ENCODE results near the gene CAMK2N2. TPM values are rescaled to one million over a fixed set of nuclear protein-coding genes. Genes with fewer than 3 reads are reported as not detected.

Gene CAMK2N2
- total RNA-seq, 1 donor from 2014 or later, result 0.16 TPM

DNA sequence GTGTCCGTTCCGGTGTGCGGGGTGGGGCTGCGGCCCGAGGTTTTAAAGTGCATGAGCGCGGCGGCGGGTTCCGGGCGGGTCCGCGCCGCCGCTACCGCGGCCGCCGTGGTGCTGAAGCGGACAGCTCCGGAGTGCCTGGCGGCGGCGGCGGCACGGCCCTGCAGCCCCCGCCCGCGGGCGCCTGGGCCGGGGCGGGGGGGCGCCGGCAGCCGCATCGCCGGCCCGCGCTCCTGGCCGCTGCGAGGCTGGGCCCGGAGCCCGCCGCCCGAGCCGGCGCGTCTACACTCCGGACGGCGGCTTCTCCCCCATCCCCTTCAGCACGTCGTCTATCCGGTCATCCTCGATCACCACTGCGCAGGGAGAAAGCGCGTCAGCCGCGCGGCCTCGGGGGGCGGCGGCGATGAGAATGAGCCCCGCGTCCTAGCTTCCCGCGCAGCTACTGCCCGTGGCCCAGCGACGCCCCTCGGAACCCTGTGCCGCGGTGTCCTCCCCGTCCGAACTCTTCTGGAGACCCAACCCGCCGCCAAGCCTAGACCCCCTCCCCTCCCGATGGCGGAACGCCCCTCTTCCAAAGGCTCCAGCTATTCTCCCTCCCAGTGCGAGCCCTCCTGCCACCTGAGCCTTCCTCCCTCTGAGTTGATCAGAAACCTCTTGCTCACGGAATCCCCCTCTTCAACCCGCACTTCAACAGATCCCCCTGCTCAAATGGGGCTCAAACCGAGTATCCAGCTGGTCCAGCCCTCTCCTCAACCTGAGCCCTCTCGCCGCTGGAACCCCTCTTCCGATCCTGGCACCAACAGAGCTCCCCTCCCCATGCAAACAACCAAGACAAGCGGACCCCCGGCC lies 1.3 kb downstream of the CAMK2N2 start:
- TF ChIP-seq, protein P1, sequence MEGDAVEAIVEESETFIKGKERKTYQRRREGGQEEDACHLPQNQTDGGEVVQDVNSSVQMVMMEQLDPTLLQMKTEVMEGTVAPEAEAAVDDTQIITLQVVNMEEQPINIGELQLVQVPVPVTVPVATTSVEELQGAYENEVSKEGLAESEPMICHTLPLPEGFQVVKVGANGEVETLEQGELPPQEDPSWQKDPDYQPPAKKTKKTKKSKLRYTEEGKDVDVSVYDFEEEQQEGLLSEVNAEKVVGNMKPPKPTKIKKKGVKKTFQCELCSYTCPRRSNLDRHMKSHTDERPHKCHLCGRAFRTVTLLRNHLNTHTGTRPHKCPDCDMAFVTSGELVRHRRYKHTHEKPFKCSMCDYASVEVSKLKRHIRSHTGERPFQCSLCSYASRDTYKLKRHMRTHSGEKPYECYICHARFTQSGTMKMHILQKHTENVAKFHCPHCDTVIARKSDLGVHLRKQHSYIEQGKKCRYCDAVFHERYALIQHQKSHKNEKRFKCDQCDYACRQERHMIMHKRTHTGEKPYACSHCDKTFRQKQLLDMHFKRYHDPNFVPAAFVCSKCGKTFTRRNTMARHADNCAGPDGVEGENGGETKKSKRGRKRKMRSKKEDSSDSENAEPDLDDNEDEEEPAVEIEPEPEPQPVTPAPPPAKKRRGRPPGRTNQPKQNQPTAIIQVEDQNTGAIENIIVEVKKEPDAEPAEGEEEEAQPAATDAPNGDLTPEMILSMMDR (IDR thresholded peaks at IDR 0.05; ENCODE audit: unreplicated experiment), result no peak

DNA sequence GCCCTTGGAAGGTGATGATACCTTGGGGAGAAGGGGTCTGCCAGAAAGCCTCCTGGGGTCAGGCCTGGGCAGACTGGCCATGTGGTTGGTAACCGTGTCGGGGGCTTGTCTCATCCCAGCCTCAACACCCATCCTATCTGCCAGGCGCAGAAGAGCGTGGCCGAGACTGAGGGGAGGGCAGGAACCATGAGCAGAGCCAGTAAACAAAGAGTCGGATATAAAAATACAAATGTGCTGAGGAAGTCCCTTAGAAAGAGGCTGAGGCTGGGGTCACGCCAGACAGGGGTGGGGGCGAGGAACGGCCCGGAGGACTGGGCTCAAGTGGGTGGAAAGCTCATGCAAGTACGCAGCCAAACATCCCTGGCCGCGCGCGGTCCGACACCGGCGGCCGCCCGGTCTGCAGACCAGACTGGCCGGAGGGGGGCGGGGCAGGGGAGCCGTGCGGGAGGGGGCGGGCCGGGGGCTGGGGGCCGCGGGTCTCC lies 1.9 kb downstream of the CAMK2N2 start:
- no peaks in the 10 kb centered on the region for H3K9me3 Mint-ChIP-seq

More for the DNA sequence above, 1.3 kb downstream of the CAMK2N2 start:
- Mint-ChIP-seq H3K27me3 (ENCODE audit: low read depth) (peaks cover 76% of the 10 kb centered on the region), H3K36me3 (peaks cover 14% of the 10 kb centered on the region), H3K9me3 (no peaks in the 10 kb centered on the region), H3K4me1 (peaks cover 15% of the 10 kb centered on the region), H3K27ac (no peak overlapping the region), H3K4me3 (peak overlapping the region; percentile 65)
- peak; percentile 57 to 68 for DNase-seq (ENCODE audit: low spot score in 2 of 2, unreplicated experiment in 2 of 2)

DNA sequence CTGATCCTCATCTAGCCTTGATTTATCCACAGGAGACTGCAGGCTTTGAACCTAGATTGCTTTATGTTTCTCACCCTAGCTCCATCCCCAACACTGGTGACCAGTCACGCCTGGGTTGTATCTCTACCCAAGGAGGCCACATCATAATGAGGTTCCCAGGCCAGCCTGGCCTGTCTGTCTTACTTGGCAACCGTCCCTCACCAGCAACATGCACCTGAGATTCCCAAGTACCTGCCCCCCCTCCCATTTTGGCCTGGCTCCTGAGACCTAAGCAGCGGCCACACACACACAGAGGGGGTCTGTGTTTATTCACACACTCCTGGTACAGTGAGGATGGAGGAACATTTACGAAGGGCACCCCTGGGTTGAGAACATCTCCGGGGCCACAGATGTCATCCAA lies 2.4 kb downstream of the CAMK2N2 start:
- peak overlapping the region; percentile 43 for H3K4me3 Mint-ChIP-seq
- H3K9me3 Mint-ChIP-seq, result no peaks in the 10 kb centered on the region
- H3K27me3 Mint-ChIP-seq (ENCODE audit: low read depth), result peaks cover 64% of the 10 kb centered on the region
- no peak for DNase-seq (ENCODE audit: low spot score in 2 of 2, unreplicated experiment in 2 of 2)
- no peak overlapping the region for H3K27ac Mint-ChIP-seq
- TF ChIP-seq, protein P1 (IDR thresholded peaks at IDR 0.05; ENCODE audit: unreplicated experiment), result no peak
- peaks cover 15% of the 10 kb centered on the region for H3K4me1 Mint-ChIP-seq
- H3K36me3 Mint-ChIP-seq, result peaks cover 14% of the 10 kb centered on the region

More for the DNA sequence above, 1.9 kb downstream of the CAMK2N2 start:
- H3K27ac Mint-ChIP-seq, result no peak overlapping the region
- H3K27me3 Mint-ChIP-seq (ENCODE audit: low read depth), result peaks cover 69% of the 10 kb centered on the region
- no peak for DNase-seq (ENCODE audit: low spot score in 2 of 2, unreplicated experiment in 2 of 2)
- peak overlapping the region; percentile 43 for H3K4me3 Mint-ChIP-seq
- H3K36me3 Mint-ChIP-seq, result peaks cover 14% of the 10 kb centered on the region
- TF ChIP-seq, protein P1 (IDR thresholded peaks at IDR 0.05; ENCODE audit: unreplicated experiment), result no peak
- peaks cover 15% of the 10 kb centered on the region for H3K4me1 Mint-ChIP-seq

DNA sequence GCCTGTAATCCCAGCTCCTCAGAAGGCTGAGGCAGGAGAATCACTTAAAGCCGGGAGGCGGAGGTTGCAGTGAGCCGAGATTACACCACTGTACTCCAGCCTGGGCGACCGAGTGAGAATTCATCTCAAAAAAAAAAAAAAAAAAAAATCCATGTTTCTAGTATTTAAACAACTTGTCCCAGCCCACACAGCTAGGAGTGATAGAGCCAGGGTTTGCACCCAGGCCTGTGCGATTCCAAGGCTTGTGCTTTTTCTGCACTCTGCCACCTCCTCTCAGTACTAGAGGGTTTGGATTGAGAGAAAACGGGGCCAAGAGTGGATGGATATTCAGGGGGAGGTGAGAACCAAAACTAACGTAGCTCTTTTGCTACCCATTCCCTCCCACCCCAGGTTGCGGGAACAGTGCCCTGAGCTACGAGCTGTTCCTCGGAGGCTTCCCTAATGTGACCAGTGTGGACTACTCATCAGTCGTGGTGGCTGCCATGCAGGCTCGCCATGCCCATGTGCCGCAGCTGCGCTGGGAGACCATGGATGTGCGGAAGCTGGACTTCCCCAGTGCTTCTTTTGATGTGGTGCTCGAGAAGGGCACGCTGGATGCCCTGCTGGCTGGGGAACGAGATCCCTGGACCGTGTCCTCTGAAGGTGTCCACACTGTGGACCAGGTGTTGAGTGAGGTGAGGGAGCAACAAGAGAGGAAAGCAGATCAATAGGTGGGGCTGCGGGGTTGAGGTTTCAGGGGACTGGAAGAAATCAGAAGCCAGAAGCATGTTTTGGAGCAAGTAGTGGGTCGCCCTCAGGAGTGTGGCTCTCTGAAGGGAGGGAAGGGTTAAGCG lies 4.1 kb downstream of the CAMK2N2 start:
- Mint-ChIP-seq H3K36me3 (peaks cover 14% of the 10 kb centered on the region), H3K4me1 (peaks cover 13% of the 10 kb centered on the region), H3K4me3 (no peak overlapping the region), H3K27ac (no peak overlapping the region), H3K9me3 (no peaks in the 10 kb centered on the region), H3K27me3 (ENCODE audit: low read depth) (peaks cover 51% of the 10 kb centered on the region)
- DNase-seq (ENCODE audit: low spot score in 2 of 2, unreplicated experiment in 2 of 2), result no peak
- TF ChIP-seq, protein P1 (IDR thresholded peaks at IDR 0.05; ENCODE audit: unreplicated experiment), result no peak

DNA sequence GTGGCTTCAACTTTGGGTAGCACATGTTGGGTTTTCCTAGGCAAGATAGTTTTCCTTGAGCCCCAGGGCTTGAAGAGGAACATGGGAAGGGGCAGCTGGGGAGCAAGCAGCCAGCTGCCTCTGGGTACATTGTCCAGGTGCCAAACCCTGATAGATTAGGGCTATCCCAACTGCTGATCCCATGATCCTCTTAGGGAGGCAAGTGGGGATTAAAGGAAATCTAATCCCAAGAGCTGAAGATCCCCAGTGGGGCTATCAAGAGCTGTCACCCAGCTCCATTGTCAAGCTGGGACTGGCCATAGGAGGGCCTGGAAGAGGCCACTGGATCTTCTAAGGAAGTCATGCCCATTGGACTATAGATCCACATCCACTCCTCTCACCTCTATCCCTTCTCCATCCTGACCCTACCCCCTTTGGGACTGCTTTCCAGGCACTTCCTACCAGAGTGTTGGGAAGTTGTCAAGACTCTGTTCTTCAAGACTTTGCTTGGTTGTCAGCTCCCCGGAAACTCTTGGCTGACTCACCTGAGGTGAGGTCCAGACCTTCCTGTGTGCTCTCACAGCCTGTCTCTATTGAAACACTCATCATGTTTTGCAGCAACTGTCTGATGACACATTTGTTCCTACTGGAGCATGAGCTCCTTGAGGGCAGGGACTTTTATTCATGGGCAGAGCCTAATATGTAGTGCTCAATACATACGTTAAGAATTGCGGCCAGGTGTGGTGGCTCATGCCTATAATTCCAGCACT lies 5.9 kb downstream of the CAMK2N2 start:
- TF ChIP-seq, protein P1 (IDR thresholded peaks at IDR 0.05; ENCODE audit: unreplicated experiment), result no peak
- no peak for DNase-seq (ENCODE audit: low spot score in 2 of 2, unreplicated experiment in 2 of 2)
- no peak overlapping the region for H3K4me3 Mint-ChIP-seq
- H3K36me3 Mint-ChIP-seq, result peaks cover 14% of the 10 kb centered on the region
- H3K9me3 Mint-ChIP-seq, result no peaks in the 10 kb centered on the region
- H3K27ac Mint-ChIP-seq, result no peak overlapping the region
- H3K4me1 Mint-ChIP-seq, result peaks cover 4% of the 10 kb centered on the region
- peaks cover 35% of the 10 kb centered on the region for H3K27me3 Mint-ChIP-seq (ENCODE audit: low read depth)

All from mesothelial cell of epicardium (in vitro differentiated cells).